ENCODE results near the gene MTOR.

The MTOR gene

GRCh38 chr1:11211925-11212587 lies 50.3 kb downstream of the MTOR start:
- TF ChIP-seq, protein P1, sequence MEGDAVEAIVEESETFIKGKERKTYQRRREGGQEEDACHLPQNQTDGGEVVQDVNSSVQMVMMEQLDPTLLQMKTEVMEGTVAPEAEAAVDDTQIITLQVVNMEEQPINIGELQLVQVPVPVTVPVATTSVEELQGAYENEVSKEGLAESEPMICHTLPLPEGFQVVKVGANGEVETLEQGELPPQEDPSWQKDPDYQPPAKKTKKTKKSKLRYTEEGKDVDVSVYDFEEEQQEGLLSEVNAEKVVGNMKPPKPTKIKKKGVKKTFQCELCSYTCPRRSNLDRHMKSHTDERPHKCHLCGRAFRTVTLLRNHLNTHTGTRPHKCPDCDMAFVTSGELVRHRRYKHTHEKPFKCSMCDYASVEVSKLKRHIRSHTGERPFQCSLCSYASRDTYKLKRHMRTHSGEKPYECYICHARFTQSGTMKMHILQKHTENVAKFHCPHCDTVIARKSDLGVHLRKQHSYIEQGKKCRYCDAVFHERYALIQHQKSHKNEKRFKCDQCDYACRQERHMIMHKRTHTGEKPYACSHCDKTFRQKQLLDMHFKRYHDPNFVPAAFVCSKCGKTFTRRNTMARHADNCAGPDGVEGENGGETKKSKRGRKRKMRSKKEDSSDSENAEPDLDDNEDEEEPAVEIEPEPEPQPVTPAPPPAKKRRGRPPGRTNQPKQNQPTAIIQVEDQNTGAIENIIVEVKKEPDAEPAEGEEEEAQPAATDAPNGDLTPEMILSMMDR (conservative IDR thresholded peaks at IDR 0.05; ENCODE audit: low read depth): no peak
- ChIA-PET POLR2A (ENCODE audit: low non-redundant PET) (no interaction called here), CTCF (interaction anchor here (0.5 to 1.0 kb wide), 5 partner anchors 27 to 329 kb away, joined by 3 to 5 read pairs (median 3); no protein-coding TSS in a partner anchor)
- no peak for DNase-seq (ENCODE audit: low spot score)
- H3K27ac ChIP-seq: no peak overlapping the region

- ChIA-PET POLR2A (ENCODE audit: low non-redundant PET) (no interaction called here), CTCF (interaction anchor here (0.5 to 1.0 kb wide), 2 partner anchors 122 to 174 kb away, joined by 3 read pairs; no protein-coding TSS in a partner anchor)
- H3K27ac ChIP-seq: no peak overlapping the region
- DNase-seq (ENCODE audit: low spot score): no peak
- TF ChIP-seq, protein P1 (conservative IDR thresholded peaks at IDR 0.05; ENCODE audit: low read depth): no peak
These were observed 50.9 kb downstream of the MTOR start for GRCh38 chr1:11211461-11211860.

DNA sequence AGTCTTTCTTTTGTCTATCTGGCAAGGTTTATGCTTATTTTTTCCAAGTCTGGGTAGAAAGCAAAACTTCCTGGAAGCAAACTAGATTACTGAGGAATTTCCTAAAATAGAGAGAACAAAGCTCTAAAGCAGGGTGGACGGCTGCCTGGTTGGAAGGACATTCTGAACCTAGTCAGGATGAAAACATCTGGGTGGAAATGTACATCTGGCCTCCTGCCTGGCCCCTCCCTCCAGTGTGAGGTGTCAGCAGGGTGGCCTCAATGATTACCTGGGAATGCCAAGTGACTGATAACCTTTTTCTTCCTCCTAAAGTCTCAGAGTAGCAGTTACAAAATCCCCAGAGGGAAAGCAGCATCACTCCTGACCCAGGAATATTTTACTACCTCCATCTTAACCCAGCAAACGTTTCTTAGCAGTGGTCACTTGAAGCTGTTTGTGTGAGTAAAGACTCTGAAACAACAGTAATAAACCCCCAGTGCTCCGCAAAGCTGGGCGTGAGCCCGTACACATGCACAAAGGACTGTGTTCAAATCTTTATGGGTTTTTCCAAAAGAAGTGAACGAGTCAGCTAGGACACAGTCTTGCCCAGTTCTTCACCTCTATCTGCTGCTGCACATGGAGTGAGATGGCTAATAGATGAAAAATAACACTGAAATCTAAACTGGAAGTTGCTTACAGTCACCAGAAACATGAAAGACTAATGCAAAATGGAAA lies 54.3 kb downstream of the MTOR start:
- no peak for DNase-seq (ENCODE audit: low spot score)
- no peak overlapping the region for H3K27ac ChIP-seq
- ChIA-PET CTCF (interaction anchor here (0.7 kb wide), 2 partner anchors 91 to 408 kb away, joined by 3 read pairs; no protein-coding TSS in a partner anchor), POLR2A (ENCODE audit: low non-redundant PET) (no interaction called here)
- TF ChIP-seq, protein P1 (conservative IDR thresholded peaks at IDR 0.05; ENCODE audit: low read depth): no peak

DNA sequence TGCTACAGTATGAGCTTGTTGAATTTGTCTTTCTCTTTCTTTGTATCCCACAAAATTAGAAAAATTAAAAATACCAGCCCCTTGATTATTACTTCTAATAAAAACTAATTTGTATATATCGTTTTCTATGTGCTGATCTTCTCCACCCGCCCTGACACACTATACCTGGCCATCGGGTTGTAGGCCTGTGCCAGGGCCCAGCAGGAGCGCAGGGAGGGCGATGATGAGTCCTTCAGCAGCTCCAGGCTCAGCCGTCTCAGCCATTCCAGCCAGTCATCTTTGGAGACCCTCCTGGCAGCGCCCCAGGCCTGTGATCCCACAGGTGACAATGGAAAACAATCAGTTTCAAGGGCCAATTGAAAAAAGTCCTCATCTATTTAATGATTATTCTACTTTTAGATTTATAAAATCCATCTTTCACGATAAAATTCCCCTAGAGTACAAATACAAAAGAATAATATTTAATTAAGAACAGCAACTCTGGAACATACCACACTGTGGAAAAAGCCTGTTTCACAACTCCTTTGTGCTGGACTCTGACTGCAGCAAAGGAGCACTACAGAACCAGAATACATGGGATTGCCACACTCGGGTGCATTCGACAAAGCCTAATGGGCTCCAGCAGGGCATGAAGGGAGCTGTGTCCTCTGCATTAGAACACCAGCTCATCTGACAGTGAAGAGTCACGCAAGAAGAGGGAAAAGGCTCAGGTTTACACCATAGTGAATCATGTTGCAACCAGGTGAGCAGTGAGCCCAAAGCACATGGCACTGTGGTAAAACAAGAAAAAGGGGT lies 57.8 kb downstream of the MTOR start:
- CTCF ChIA-PET: interaction anchor here (0.6 kb wide), 2 partner anchors 22 to 54 kb away, joined by 3 read pairs; no protein-coding TSS in a partner anchor
- POLR2A ChIA-PET (ENCODE audit: low non-redundant PET): no interaction called here
- TF ChIP-seq, protein P1 (conservative IDR thresholded peaks at IDR 0.05; ENCODE audit: low read depth): no peak
- no peak overlapping the region for H3K27ac ChIP-seq
- DNase-seq (ENCODE audit: low spot score): no peak

DNA sequence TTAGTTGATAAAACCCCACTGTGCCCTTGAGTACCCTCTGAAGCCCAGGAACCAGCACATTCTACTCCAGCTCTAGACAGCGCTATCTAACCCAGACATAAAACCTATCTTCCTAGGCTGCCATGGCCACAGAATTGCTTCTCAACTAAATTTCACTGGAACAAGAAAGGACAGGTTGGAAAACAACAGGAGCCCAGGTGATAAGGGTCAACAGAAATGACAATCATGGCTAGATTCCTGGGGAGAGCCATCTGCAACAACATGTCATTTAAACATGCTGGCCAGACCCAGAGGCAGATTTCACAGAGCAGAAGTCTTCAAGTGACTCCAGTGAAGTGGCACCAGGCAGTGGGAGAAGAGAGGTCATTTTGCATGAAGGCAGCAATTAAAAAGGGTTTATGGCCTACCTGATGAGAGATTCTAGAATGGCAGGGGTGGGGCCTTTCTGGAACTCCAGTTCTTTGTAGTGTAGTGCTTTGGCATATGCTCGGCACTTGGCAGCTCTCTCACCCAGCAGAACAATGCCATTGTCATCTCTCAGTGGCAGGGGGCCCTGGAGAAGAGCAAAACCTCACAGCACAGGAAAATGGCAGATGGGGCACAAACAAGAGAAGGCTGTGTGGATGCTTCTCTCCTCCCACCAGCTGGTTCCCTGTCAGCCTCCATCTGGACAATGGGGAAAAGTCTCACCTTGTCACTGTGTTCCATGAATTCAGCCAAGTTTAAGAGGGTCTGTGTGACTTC lies 63.3 kb downstream of the MTOR start:
- DNase-seq (ENCODE audit: low spot score): no peak
- ChIA-PET CTCF (interaction anchor here (0.6 kb wide), 1 partner anchor 23 kb away, joined by 3 read pairs; no protein-coding TSS in a partner anchor), POLR2A (ENCODE audit: low non-redundant PET) (interaction anchor here (0.6 kb wide), 1 partner anchor 233 kb away, joined by 5 read pairs; no protein-coding TSS in a partner anchor)
- TF ChIP-seq, protein P1 (conservative IDR thresholded peaks at IDR 0.05; ENCODE audit: low read depth): no peak
- no peak overlapping the region for H3K27ac ChIP-seq

All from RWPE1 (cell line).